ENCODE data around the gene TSSK2.

GRCh38 chr22:19136915-19137314 is 5.8 kb downstream of the TSSK2 start:
- TF ChIP-seq CTCF (IDR thresholded peaks at IDR 0.05), result no peak
- TF ChIP-seq POLR2A (IDR thresholded peaks at IDR 0.05), result no peak

All from thyroid gland (tissue), 4 donors.